GM21390 (cell line): ENCODE measurements around the gene FAM156A.
"Not testable (repeated sequence)": the region's sequence is repeated elsewhere in the genome, so short reads cannot be mapped to it uniquely, and the experiment has no call there.

Experiments used
- ATAC-seq: cut with Tn5 transposase; IDR thresholded peaks from one replicate; pipeline ENCODE4 v1.9.1; 2021; ENCODE audit not compliant: unreplicated experiment

FAM156A gene

GRCh38 chrX:52906072-52906471, 52.2 kb downstream of the FAM156A start:
- ATAC-seq: not testable (repeated sequence)

GRCh38 chrX:52905531-52905930, 52.8 kb downstream of the FAM156A start:
- not testable (repeated sequence) for ATAC-seq
